ENCODE data around the gene KLK3. TPM values are rescaled to one million over a fixed set of nuclear protein-coding genes. Genes with fewer than 3 reads are reported as not detected.

KLK3 gene
- total and polyA plus RNA-seq, 11 donors, result not detected

- no peak overlapping the region for H3K27ac ChIP-seq
- peaks cover 0 to 20% (median 6%) of the 10 kb centered on the region in 9 donors for H3K27me3 ChIP-seq
- ATAC-seq, result no peak
- no peaks in the 10 kb centered on the region for H3K4me1 ChIP-seq
- TF ChIP-seq POLR2A (IDR thresholded peaks at IDR 0.05) (no peak), CTCF (IDR thresholded peaks at IDR 0.05) (no peak)
- H3K36me3 ChIP-seq, result no peaks in the 10 kb centered on the region
- no peak overlapping the region for H3K4me3 ChIP-seq
- WGBS, 4 donors, result 83 to 89% (median 87%) methylated on average over 3 of the region's 3 CpGs
- DNase-seq, result no peak
- no peaks in the 10 kb centered on the region for H3K9me3 ChIP-seq
- intact Hi-C loops (cut with DNase I), result no loop called here
Observed at GRCh38 chr19:50899569-50899968, 44.9 kb downstream of the KLK3 start.

- H3K4me3 ChIP-seq, result no peak overlapping the region
- intact Hi-C loops (cut with DNase I), result no loop called here
- no peak for DNase-seq
- peaks cover 0 to 41% (median 19%) of the 10 kb centered on the region in 9 donors for H3K27me3 ChIP-seq
- WGBS, 4 donors, result 50 to 72% (median 64%) methylated on average over 3 to 4 of the region's 4 CpGs
- no peak overlapping the region for H3K27ac ChIP-seq
- no peaks in the 10 kb centered on the region for H3K36me3 ChIP-seq
- H3K4me1 ChIP-seq, result no peaks in the 10 kb centered on the region
- H3K9me3 ChIP-seq, result no peaks in the 10 kb centered on the region
- no peak for ATAC-seq
- TF ChIP-seq POLR2A (IDR thresholded peaks at IDR 0.05), result no peak
- TF ChIP-seq CTCF (IDR thresholded peaks at IDR 0.05), result no peak
Observed at GRCh38 chr19:50902640-50903039, 47.9 kb downstream of the KLK3 start.

GRCh38 chr19:50906217-50906616 is 51.5 kb downstream of the KLK3 start:
- Histone ChIP-seq H3K36me3 (no peaks in the 10 kb centered on the region), H3K4me3 (no peak overlapping the region), H3K4me1 (peaks cover 0 to 7% (median 0%) of the 10 kb centered on the region in 12 donors), H3K9me3 (no peaks in the 10 kb centered on the region), H3K27ac (no peak overlapping the region), H3K27me3 (peaks cover 16 to 69% (median 49%) of the 10 kb centered on the region in 9 donors)
- no peak for ATAC-seq
- peak in 1 of 5 donors; percentile 32 for DNase-seq
- TF ChIP-seq POLR2A (IDR thresholded peaks at IDR 0.05) (no peak), CTCF (IDR thresholded peaks at IDR 0.05) (peak in 7 of 12 donors; percentile 8 to 28 (median 26))
- intact Hi-C loops (cut with DNase I), result no loop called here
- 9 to 16% (median 13%) methylated on average over 5 of the region's 5 CpGs for WGBS, 4 donors

DNA sequence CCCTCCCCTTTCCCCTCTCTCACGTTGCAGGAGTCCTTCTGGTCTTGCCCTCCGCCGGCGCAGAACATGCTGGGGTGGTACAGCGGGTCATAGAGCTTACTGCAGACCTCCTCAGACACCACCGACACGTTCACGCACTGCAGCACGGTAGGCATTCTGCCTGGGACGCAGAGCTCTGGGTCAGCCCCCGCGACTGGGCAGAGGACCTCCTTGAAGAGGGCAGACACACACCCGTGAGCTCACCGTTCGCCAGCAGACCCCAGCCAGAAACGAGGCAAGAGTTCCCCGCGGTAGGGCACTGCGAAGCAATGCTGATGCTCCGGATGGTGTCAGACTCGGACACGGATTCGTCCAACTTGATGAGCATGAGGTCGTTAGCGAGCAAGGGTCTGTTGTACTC is 53.6 kb downstream of the KLK3 start:
- TF ChIP-seq CTCF (IDR thresholded peaks at IDR 0.05) (no peak), POLR2A (IDR thresholded peaks at IDR 0.05) (no peak)
- DNase-seq (no peak), ATAC-seq (no peak)
- intact Hi-C loops (cut with DNase I), result no loop called here
- Histone ChIP-seq H3K27me3 (peaks cover 18 to 90% (median 63%) of the 10 kb centered on the region in 9 donors), H3K4me3 (no peak overlapping the region), H3K27ac (no peak overlapping the region), H3K36me3 (no peaks in the 10 kb centered on the region), H3K9me3 (no peaks in the 10 kb centered on the region), H3K4me1 (peaks cover 0 to 7% (median 0%) of the 10 kb centered on the region in 12 donors)
- WGBS, 4 donors, result 55 to 67% (median 57%) methylated on average over 20 to 25 of the region's 25 CpGs

Measured in heart left ventricle (tissue), 16 donors.